Measurements from ENCODE around the gene YEATS2.
A peak's percentile ranks its signal among the peaks of the same experiment; 100 is the strongest.
"Not testable (repeated sequence)": the region's sequence is repeated elsewhere in the genome, so short reads cannot be mapped to it uniquely, and the experiment has no call there.

YEATS2 gene

DNA sequence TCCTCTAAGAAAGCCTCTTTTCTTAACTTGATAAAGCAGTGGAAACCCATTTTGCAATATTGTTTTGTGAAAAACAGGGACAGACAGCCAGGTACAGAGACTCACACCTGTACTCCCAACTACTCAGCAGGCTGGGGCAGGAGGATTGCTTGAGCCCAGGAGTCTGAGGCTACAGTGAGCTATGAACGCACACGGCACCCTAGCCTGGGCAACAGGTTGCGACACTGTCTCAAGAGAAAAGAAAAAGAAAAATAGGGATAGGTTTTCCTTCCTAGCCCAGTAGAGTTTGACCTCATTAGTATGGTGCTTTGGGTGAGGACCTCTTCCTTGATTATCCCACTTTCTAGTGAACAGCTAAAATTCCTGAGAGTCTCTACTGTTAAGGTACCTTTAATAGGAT is 17.5 kb upstream of the YEATS2 start:
- H3K9me3 ChIP-seq (ENCODE audit: control insufficient read depth, insufficient read depth, low read depth, low read length), result no peaks in the 10 kb centered on the region
- no peaks in the 10 kb centered on the region for H3K4me1 ChIP-seq (ENCODE audit: control insufficient read depth, insufficient read depth, low read length)
- POLR2A ChIA-PET, result no interaction called here
- H3K36me3 ChIP-seq (ENCODE audit: control insufficient read depth in 2 of 2, insufficient read depth in 1 of 2, low read length in 2 of 2), result peaks cover 0 to 3% of the 10 kb centered on the region in 2 experiments; a peak in 2 of 3 replicates
- peak; percentile 44; the same call in 1 of the 2 replicates for TF ChIP-seq SCRT2 (tag by site-specific recombination; IDR thresholded peaks at IDR 0.05)
- TF ChIP-seq KLF10 (tag by site-specific recombination; IDR thresholded peaks at IDR 0.05), result no peak
- CTCF ChIA-PET, result no interaction called here
- no peak overlapping the region for H3K27ac ChIP-seq (ENCODE audit: extremely low read depth, low read depth, low read length)
- no peak overlapping the region for H3K4me3 ChIP-seq (ENCODE audit: low read depth, low read length)

DNA sequence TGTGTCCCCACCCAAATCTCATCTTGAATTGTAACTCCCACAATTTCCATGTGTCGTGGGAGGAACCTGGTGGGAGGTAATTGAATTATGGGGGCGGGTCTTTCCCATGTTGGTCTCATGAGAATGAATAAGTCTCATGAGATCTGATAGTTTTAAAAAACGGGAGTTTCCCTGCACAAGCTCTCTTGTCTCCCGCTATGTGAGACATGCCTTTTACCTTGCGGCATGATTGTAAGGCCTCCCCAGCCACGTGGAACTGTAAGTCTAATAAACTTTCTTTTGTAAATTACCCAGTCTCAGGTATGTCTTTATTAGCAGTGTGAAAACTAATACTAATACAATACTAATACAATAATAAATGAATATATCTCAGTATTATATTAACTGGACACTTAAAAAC is 9.9 kb upstream of the YEATS2 start:
- TF ChIP-seq ZNF623 (tag by site-specific recombination; IDR thresholded peaks at IDR 0.05) (no peak), HOXC10 (CRISPR knock-in tag; IDR thresholded peaks at IDR 0.05) (no peak), ZNF416 (tag by site-specific recombination; IDR thresholded peaks at IDR 0.05) (no peak), ZFP37 (tag by site-specific recombination; IDR thresholded peaks at IDR 0.05) (no peak), ZNF10 (tag by site-specific recombination; IDR thresholded peaks at IDR 0.05) (no peak), ZNF426 (tag by site-specific recombination; IDR thresholded peaks at IDR 0.05) (no peak), ZBTB48 (tag by site-specific recombination; IDR thresholded peaks at IDR 0.05) (no peak), ZNF530 (tag by site-specific recombination; IDR thresholded peaks at IDR 0.05; ENCODE audit: low read depth) (no peak), ZNF24 (tag by site-specific recombination; IDR thresholded peaks at IDR 0.05) (no peak), ZNF610 (tag by site-specific recombination; IDR thresholded peaks at IDR 0.05; ENCODE audit: borderline replicate concordance) (no peak)
- TF ChIP-seq, protein P1, sequence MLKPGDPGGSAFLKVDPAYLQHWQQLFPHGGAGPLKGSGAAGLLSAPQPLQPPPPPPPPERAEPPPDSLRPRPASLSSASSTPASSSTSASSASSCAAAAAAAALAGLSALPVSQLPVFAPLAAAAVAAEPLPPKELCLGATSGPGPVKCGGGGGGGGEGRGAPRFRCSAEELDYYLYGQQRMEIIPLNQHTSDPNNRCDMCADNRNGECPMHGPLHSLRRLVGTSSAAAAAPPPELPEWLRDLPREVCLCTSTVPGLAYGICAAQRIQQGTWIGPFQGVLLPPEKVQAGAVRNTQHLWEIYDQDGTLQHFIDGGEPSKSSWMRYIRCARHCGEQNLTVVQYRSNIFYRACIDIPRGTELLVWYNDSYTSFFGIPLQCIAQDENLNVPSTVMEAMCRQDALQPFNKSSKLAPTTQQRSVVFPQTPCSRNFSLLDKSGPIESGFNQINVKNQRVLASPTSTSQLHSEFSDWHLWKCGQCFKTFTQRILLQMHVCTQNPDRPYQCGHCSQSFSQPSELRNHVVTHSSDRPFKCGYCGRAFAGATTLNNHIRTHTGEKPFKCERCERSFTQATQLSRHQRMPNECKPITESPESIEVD (tag by site-specific recombination; IDR thresholded peaks at IDR 0.05), result no peak
- TF ChIP-seq, protein P2, sequence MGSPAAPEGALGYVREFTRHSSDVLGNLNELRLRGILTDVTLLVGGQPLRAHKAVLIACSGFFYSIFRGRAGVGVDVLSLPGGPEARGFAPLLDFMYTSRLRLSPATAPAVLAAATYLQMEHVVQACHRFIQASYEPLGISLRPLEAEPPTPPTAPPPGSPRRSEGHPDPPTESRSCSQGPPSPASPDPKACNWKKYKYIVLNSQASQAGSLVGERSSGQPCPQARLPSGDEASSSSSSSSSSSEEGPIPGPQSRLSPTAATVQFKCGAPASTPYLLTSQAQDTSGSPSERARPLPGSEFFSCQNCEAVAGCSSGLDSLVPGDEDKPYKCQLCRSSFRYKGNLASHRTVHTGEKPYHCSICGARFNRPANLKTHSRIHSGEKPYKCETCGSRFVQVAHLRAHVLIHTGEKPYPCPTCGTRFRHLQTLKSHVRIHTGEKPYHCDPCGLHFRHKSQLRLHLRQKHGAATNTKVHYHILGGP (tag by site-specific recombination; IDR thresholded peaks at IDR 0.05), result no peak
- TF ChIP-seq, protein P3, sequence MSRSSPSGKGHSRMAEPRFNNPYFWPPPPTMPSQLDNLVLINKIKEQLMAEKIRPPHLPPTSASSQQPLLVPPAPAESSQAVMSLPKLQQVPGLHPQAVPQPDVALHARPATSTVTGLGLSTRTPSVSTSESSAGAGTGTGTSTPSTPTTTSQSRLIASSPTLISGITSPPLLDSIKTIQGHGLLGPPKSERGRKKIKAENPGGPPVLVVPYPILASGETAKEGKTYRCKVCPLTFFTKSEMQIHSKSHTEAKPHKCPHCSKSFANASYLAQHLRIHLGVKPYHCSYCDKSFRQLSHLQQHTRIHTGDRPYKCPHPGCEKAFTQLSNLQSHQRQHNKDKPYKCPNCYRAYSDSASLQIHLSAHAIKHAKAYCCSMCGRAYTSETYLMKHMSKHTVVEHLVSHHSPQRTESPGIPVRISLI (tag by site-specific recombination; IDR thresholded peaks at IDR 0.05), result no peak
- POLR2A ChIA-PET, result no interaction called here
- Histone ChIP-seq H3K27ac (ENCODE audit: extremely low read depth, low read depth, low read length) (no peak overlapping the region), H3K4me3 (ENCODE audit: low read depth, low read length) (no peak overlapping the region), H3K9me3 (ENCODE audit: control insufficient read depth, insufficient read depth, low read depth, low read length) (no peaks in the 10 kb centered on the region), H3K36me3 (ENCODE audit: control insufficient read depth in 2 of 2, insufficient read depth in 1 of 2, low read length in 2 of 2) (no peaks in the 10 kb centered on the region), H3K4me1 (ENCODE audit: control insufficient read depth, insufficient read depth, low read length) (no peaks in the 10 kb centered on the region)
- CTCF ChIA-PET, result interaction anchor here (0.8 kb wide), 1 partner anchor 49 kb away, joined by 3 read pairs; no protein-coding TSS in a partner anchor

DNA sequence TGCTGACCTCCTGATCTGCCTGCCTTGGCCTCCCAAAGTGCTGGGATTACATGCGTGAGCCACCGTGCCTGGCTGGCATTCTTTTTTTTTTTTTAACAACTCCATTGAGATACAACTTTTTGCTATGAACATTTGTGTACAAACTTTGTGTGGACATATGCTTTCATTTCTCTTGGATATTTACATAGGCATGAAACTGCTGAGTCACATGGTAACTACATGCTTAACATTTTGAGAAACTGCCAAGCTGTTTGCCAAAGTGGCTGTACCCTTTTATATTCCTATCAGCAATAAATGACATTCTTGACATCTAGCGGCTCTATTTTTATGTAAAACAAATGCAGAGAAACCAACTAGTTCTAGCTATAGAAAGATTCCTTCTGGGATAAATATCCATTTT is 8.7 kb upstream of the YEATS2 start:
- H3K4me1 ChIP-seq (ENCODE audit: control insufficient read depth, insufficient read depth, low read length), result no peaks in the 10 kb centered on the region
- POLR2A ChIA-PET, result no interaction called here
- H3K27ac ChIP-seq (ENCODE audit: extremely low read depth, low read depth, low read length), result no peak overlapping the region
- H3K36me3 ChIP-seq (ENCODE audit: control insufficient read depth in 2 of 2, insufficient read depth in 1 of 2, low read length in 2 of 2), result no peaks in the 10 kb centered on the region
- H3K9me3 ChIP-seq (ENCODE audit: control insufficient read depth, insufficient read depth, low read depth, low read length), result no peaks in the 10 kb centered on the region
- TF ChIP-seq, protein P4, sequence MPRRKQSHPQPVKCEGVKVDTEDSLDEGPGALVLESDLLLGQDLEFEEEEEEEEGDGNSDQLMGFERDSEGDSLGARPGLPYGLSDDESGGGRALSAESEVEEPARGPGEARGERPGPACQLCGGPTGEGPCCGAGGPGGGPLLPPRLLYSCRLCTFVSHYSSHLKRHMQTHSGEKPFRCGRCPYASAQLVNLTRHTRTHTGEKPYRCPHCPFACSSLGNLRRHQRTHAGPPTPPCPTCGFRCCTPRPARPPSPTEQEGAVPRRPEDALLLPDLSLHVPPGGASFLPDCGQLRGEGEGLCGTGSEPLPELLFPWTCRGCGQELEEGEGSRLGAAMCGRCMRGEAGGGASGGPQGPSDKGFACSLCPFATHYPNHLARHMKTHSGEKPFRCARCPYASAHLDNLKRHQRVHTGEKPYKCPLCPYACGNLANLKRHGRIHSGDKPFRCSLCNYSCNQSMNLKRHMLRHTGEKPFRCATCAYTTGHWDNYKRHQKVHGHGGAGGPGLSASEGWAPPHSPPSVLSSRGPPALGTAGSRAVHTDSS (tag by site-specific recombination; IDR thresholded peaks at IDR 0.05), result no peak
- TF ChIP-seq TCF7L2 (IDR thresholded peaks at IDR 0.05; ENCODE audit: borderline replicate concordance, low read depth, low read length) (no peak), ZNF473 (tag by site-specific recombination; IDR thresholded peaks at IDR 0.05) (no peak), KLF9 (tag by site-specific recombination; IDR thresholded peaks at IDR 0.05; ENCODE audit: low read depth) (no peak), ZNF544 (tag by site-specific recombination; IDR thresholded peaks at IDR 0.05) (no peak), GLI2 (tag by site-specific recombination; IDR thresholded peaks at IDR 0.05; ENCODE audit: borderline replicate concordance, low read depth) (no peak), ZSCAN30 (tag by site-specific recombination; IDR thresholded peaks at IDR 0.05) (no peak), ZNF416 (tag by site-specific recombination; IDR thresholded peaks at IDR 0.05) (no peak)
- TF ChIP-seq, protein P5, sequence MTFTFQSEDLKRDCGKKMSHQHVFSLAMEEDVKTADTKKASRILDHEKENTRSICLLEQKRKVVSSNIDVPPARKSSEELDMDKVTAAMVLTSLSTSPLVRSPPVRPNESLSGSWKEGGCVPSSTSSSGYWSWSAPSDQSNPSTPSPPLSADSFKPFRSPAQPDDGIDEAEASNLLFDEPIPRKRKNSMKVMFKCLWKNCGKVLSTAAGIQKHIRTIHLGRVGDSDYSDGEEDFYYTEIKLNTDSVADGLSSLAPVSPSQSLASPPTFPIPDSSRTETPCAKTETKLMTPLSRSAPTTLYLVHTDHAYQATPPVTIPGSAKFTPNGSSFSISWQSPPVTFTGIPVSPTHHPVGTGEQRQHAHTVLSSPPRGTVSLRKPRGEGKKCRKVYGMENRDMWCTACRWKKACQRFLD (tag by site-specific recombination; IDR thresholded peaks at IDR 0.05), result no peak
- no peak overlapping the region for H3K4me3 ChIP-seq (ENCODE audit: low read depth, low read length)
- CTCF ChIA-PET, result no interaction called here

DNA sequence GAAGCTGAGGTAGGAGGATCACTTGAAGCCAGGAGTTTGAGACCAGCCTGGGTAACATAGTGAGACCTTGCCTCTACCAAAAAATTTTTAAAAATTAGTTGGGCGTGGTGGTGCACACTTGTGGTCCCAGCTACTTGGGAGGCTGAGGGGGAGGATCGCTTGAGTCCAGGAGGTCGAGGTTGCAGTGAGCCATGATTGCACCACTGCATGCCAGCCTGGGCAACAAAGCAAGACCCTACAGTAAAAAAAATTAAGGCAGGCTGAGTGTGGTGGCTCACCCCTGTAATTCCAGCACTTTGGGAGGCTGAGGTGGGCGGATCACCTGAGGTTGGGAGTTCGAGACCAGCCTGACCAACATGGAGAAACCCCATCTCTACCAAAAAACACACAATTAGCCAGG is 8.0 kb upstream of the YEATS2 start:
- H3K36me3 ChIP-seq (ENCODE audit: control insufficient read depth in 2 of 2, insufficient read depth in 1 of 2, low read length in 2 of 2); H3K27ac ChIP-seq (ENCODE audit: extremely low read depth, low read depth, low read length); H3K4me3 ChIP-seq (ENCODE audit: low read depth, low read length); H3K9me3 ChIP-seq (ENCODE audit: control insufficient read depth, insufficient read depth, low read depth, low read length); POLR2A ChIA-PET; CTCF ChIA-PET; H3K4me1 ChIP-seq (ENCODE audit: control insufficient read depth, insufficient read depth, low read length): not testable (repeated sequence)
